ENCODE results near the gene ANO8.

DNA sequence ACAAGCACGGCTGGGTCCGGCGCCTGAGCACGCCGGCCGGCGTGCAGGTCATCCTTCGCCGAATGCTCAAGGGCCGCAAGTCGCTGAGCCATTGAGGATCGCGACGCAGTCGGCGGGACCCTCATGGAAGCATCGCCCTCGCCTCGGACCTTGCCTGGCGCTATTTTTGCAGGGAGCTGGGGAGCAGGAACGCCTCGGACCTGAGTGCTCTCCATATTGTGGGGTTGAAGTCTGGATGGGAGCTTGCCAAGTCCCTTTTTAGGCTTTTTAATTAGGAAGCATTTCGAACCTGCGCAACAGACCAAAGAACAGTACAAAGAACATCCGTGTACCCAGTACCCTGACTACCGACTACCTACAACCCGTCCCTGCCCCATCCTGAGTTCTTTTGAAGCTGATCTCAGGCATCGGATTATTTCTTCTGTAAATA lies 28.4 kb downstream of the ANO8 start:
- TF ChIP-seq EZH2 (IDR thresholded peaks at IDR 0.05; ENCODE audit: borderline replicate concordance, low read depth, low read length, poor library complexity, severe bottlenecking) (no peak), CTCF (conservative IDR thresholded peaks at IDR 0.05; ENCODE audit: low read depth, low read length) (no peak)
